Left kidney (tissue), 8 donors: ENCODE measurements around the gene LTBP2. TPM values are rescaled to one million over a fixed set of nuclear protein-coding genes. Genes with fewer than 3 reads are reported as not detected.
A peak's percentile ranks its signal among the peaks of the same experiment; 100 is the strongest.

Experiments
- DNase-seq: peaks from one replicate; pipeline ENCODE4 v3.0.0-alpha.2; 2013
- long read RNA-seq, 8 donors: transcript quantifications; one replicate each; lab custom pipeline, GENCODE V29; 2026
- polyA plus RNA-seq: library from polyadenylated mRNA; unstranded; fragments of 120-200 nt; gene quantifications from one replicate; pipeline ENCODE4 v1.2.1, GENCODE V29; 2013; ENCODE audit not compliant: insufficient read length

LTBP2 gene
- polyA plus RNA-seq = 2.3 TPM
- long read RNA-seq, donor 1 = 0 reads
- long read RNA-seq, donor 2 = 0 reads
- long read RNA-seq, donor 3, partial matches to known transcripts = 0 of 1 reads
- long read RNA-seq, donor 3, other reads (novel, unspliced or antisense) = 0 of 1 reads
- long read RNA-seq, donor 4 = 0 reads
- long read RNA-seq, donor 5 = 0 reads
- long read RNA-seq, donor 6 = 0 reads
- long read RNA-seq, donor 7, partial matches to known transcripts = 0 of 1 reads
- long read RNA-seq, donor 7, other reads (novel, unspliced or antisense) = 0 of 1 reads
- long read RNA-seq, donor 8 = 0 reads

DNA sequence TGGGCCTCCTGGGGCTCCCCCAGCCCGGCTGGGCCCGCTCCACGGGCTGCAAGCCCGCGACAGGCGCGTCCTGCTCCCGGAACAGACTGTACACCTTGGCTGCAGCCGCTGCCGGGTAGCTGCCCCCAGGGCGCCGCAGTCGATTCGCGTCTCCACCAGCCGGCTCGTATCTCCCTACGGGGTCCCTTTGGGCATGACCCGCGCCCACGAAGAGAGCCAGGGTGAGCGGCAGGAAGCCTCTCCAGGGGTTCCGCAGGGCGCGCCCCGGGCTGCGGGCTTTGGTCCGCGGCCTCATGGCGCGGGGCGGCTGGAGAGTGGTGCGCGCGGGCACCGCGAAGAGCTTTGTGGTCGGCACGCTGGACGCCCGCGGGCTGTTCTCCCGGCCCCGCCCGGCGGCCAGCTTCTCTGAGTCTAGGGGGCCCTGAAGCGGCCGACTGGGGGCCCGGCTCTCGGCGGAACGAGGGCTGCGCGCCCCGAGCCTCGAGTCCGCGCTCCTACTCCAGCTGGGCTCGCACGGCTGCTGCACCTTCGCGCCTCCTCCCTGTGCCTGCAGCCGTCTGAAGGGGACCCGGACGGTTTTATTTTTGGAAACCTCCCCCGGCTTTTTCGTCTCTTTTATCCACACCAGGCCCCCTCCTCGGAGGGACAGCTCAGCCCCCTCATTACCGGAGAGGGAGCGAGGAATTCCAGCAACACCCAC lies at the start of gene LTBP2:
TSS of gene LTBP2 (minus strand) at position 588 of the 700 bp plus-strand sequence. CDS start at position 295, 293 bp downstream.
- peak; percentile 31 for DNase-seq

DNA sequence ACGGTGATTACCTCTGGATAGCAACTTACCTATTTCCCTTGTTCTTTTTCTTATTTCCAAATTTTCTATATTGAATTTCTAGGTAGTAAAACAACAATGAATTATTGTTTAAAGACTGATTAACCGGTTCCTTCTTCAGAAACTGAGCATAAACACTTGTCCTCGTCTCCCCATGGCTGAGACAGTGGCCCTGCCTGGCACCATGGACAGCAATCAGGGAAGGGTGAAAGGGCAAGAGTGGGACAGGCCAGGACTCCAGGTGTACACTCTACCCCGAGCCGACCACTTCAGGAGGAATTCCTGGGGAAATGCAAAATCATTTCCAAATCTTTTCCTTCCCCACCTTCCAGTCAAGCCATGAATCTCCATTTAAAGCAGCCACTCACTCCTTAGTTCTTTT lies 48.8 kb upstream of the LTBP2 start:
- DNase-seq = no peak

DNA sequence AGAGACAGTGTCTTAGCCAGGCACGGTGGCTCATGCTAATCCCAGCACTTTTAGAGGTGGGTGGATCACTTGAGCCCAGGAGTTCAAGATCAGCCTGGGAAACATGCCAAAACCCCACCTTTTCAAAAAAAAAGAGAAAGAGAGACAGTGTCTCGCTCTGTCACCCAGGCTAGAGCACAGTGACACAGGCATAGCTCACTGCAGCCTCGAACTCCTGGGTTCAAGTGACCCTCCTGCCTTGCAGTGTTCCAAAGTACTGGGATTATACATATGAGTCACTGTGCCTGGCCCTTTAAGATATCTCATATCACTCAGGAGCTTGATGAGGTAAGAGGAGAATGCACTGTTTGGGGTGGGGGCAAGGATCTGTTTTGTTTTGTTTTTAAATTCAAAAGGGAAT lies 48.1 kb upstream of the LTBP2 start:
- no peak for DNase-seq

DNA sequence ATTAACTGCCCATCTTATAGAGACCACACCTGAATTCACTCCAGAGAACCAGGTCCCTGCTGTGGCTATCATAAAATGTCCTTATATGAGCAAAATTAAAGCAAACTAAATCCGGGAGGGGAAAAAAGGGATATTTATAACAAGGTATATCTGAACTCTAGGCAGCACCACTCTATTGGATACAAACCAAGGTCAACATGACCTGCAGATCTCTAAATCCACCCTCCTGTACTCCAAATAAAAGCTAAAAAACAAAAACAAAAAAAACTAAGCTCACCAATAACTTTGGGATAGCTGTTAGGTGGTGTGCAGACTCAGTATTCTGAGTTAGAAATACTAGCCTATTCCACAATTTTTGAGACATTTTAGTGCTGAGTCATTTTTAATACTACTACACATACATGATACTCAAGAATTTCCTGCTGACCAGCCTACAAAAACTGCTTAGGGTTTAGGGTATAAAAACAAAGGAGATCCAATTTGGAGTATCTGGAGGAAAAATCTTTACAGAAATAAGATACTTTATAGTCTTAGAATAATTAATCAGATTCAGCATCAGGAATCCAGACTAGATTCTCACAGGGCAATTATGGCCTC lies 46.6 kb upstream of the LTBP2 start:
- DNase-seq = no peak

DNA sequence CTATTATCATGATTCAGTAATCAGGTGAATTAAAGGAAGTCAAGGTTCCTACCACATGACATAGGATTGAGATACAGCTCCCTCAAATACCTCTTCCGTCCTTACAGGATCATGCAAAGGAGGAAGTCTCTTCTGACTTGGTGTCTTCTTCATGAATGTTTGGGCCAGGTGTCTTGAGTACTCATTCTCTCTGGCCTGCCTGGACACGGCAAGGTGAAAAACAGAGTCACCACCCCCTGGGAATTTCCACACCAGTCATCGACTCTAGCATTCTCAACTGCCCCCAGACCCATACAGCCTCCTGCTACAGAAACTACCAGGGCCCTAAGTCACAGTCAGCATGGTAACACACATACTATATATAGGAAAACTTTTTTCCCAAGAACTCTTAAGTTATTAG lies 44.9 kb upstream of the LTBP2 start:
- DNase-seq = no peak

DNA sequence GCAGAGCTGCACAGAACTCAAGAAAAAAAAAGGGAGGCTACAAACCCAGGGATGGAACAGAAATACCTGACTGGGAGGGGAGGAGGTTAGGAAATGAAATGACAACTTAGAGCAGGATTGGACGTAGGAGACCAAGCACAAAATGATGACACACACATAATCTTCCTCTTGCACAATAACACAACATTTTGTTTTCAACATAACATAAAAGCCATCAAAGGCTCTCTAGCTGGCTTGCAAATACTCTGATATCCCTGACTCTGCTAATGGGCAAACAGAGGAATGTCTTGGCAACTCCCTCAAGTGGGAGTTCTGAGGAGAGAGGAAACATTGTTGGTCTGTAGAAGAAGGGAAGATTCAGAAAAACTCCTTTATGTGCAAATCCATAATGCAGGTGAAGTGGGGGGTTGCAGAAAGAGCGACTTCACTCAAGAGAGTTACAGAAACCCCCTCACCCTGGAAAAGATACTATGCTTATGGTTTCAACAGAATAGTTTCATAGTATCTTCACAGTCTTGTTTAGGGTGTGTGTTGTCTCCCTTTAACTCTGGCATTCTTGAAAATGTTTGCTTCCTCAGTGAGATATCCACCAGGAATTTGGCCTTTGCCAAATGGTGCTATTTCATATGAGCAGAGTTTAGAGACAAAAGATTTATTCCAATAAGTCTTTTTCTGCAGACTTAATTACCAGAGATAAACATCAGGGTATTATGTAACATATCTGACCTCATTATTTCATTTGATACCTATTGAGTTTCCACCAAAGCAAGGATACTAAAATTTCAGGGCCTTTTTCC lies 43.8 kb upstream of the LTBP2 start:
- no peak for DNase-seq

DNA sequence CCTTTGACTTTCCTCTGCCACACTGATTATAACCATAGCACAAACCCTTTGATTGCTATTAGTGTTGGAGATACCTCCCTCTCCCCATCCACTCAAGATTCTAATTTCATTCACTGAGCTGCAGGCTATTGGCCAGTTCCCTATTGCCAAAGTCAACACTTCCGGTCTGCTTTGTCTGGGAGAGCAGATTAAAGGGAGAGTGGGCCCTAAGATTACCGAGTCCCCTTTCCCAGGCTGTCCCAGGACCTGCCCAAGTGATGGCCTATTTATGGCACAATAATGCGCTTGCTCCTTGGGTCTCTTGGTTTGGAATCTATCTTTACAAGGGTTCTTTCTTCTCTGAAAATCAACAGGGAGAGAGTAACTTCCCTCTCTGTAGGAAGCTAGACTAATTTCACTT lies 42.9 kb upstream of the LTBP2 start:
- DNase-seq = no peak

DNA sequence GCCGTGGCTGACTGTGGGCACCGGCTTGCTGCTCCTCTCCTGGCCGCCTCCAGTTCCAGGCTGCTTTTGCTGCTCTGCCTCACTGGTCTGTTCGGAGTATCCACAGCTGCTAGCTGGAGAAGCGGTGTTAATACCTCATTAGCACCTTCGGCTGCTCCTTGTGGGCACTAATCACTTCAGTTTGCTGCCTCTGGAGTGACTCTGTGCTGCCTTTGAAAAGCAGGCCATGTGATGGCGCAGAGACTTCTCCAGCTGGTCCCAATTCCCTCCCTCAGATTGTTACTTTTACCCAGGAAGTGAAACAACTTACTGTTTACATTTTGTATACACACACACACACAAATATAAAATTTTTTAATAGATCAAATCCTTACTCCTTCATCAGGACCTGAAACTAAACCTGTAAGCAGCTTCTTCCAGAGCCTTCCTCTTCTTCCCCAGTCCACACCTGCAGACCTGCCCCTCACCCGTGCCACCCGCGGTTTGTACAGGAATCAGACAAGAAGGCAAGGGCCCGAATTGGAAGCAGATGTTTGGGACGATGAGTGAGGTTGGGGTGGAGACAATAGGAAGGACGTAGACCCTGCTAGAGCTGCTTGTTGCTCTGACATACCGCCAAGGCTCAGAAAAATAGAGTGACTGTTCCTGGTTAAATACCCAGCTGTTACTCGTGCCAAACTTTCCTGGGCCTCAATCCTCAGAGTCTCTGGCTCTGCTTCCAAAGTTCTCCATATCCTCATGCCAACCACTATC lies 41.5 kb upstream of the LTBP2 start:
- DNase-seq = no peak

DNA sequence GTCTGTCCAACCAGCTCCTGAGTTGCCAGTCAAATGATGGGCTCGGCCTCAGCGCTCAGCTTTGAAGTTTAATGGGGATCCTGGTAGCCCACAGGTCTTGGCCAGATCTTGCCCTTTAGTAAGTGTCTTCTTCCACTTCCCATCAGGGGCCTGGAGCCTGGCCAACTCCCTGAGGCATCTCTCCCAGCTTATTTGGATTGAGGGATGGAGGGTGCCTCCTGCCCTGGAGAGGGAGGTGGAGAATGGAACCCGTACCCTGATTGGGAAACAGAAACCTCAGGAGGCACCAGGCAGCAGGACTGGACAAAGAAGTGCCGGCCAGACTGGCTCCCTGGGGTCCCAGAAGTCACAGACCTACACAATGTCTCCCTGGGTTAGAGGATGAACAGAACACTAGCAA lies 40.5 kb upstream of the LTBP2 start:
- DNase-seq = no peak

DNA sequence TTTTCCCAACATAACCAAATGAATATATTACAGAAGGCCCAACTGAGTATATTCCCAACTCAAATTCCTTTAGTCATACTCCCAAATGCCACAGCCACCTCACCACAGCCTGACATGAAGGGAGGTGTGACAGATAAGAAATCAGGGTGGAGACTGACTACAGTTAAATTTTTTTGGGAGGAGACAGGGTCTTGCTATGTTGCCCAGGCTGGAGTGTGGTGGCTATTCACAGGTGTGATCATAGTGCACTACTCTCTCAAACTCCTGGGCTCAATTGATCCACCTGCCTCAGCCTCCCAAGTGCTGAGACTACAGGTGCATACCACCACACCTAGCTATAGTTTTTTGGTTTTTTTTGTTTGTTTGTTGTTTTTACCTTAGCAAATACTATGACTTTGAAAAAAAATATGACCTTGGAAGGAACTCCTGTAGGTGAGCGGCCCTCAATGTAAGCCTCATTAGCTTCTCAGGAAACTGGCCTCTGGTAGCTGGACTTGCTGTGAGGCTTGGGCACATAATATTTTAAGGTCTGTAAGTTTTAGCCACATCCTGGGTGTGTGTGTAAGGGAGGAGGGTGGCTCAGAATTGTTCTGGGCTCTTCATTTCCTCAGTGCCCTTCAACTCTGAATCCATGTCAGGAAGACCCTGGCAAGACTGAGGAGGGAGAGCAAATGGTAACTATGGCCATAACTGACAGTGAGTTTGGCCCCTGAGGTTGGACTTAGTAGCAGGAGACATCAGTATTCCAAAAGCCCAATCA lies 39.1 kb upstream of the LTBP2 start:
- DNase-seq = no peak

DNA sequence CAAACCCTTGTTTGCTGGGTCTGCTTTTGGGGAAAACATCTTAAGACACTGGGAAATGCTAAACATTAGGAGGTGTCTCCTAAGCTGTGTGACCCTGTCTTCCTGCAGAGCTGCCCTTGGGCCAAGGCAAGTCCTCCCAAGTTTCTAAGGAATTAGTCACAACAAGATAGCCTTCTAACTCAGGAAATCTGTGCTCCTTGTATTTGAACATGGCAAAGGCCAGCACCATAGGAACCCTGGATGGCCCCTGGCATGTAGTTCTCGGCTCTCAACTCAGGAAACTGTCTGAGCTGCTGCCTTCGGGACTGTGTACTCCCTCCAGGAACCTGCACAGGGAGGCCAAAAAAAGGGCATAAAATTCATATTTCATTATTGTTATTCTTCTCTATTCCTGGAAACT lies 37.6 kb upstream of the LTBP2 start:
- no peak for DNase-seq

DNA sequence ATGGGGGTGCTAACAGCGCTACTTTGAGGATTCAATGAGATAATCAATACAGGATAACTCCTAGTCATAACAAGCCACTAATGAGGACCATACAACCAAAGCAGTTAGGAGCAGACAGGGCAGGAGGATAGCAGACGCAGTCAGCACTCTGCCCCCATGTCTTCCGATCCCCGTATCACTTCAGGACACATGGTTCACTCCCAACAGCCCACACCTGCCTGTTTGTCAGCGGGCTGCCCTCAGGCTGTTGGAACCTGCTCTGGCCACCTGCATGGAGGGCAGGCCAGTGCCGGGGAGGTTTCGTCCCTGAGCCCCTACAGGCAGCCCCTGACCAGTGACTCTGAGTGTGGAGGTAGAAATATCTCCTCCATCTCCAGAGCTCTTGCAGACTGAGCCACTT lies 37.1 kb upstream of the LTBP2 start:
- no peak for DNase-seq

DNA sequence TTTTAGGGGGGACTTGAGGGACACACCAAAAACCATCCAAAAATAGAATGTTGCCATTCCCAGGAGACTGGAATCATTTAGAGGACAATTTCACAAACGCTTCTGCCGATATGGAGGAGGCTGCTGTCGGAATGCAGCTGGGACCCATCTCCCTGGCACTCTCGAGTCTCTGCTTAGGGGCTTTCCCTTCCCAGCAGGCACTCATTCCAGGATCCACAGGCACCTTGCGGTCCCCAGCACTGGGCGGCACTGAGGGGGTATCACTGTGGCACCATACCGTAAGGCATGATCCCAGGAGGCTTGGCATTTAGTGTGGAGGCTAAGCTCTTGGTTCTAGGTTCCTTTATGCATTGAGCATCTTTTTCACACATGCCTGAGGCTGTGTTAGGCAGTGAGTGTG lies 36.6 kb upstream of the LTBP2 start:
- no peak for DNase-seq

DNA sequence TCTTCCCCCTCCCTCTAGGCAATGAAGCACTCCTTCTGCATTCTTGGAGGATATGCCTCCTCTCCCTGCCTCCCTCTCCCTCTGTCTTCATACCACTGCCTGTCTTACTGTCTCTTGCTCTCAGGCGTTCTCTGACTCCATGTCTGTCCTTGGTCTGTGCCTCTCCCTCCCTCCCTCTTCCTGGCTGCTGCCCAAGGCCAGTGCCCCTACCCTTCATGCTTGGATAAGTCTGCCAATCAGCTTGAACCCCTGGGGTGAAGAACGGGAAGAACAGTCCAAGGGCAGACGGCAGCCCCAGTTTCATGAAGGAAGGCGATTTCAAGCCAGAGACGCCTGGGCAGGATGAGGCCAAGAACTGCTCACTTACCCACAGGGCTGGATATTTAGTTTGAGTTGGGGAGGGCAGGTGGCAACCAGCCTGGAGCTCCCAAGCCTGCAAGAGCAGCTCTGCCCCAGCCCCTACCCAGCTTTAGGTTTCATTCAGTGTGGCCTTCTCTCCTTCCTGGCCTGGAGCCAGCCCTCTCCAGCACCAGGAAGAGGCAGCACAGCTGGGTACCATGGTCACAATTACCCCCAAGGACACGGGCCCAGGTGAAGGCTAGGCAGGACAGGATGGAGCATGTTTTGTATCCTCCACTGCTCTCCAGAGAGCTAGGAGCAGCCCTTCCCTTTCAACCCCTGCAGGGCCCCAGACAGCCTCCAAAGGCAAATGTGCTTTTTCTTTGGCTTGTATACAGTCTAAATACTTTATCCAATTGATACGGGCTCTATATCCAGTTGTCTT lies 35.8 kb upstream of the LTBP2 start:
- no peak for DNase-seq

DNA sequence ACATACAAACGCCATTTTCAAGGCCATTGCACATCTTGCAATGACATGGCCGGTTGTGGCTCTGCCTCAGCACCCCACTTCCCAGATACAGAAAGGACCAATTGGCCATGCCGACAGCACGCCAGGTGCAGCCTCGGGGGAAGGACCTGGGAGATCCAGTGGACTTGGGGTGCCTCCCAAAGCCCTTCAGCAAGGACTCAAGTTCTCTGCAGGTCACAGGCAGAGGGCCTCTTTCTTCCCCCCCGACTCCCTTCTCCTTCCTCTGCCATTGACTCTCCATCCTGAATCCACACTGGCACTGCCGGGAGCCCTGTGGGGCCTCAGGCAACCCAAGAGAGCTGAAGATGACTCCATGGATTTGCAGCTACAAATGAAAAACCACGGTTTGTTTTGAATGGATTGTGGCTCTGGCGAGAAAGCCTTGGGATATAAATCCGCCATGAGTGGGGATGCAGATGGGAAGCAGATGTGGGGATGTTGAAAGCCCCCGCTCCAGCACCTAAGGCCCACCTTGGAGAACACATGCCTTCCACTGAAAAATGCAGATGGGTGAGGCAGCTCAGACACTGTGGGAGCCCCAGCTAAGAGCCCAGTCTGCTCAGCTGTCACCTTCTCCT lies 35.1 kb upstream of the LTBP2 start:
- no peak for DNase-seq

DNA sequence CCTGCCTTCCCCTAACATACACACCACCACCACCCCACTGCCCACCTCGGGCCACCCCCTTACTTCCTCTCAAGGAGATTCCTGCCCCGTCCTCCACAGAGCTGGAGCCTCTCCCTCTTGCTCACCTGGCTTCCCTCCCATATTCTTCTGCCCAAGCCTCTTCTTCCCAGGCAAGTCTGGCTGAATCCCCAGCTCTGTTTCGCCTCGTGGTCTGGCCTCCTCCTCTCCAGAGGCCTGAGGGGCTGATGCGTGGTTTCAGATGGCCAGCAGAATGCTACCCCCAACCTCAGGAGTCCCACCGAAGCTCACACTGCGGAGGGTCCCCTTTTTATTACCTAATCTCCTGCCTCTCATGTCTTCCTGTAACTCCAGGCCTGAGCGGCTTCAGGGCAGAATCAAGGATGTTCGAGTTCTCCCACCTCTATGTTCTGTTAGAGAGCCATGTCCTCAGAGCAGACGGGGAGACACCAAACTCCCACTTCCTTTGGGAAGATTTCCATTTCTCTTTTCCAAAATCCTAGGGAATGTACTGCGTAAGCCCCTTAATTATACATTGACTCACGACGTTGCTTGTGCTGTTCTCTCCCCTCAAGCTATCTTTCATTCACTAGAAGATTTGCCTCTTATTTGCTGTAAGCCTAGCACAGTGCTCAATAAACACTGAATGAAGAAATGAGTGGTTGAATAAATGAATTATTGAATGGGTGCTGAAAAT lies 33.9 kb upstream of the LTBP2 start:
- no peak for DNase-seq

DNA sequence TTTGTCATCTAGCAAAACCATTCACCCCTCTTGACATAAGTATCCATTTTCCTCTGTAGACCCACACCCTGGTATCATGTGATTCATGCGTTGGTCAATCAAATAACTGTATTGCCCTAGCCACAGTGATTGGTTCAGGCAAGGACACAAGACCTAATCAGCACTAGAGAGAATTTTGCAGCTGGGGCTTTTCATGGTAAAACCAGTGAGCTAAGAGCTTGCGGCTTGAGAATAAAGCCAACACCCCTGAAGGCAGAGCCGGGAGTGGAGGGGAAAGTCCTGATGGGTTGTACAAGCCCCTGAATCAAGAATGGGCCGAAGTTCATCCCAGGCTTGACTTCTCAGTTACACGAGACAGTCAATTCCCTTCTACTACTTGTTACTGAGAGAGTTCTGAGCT lies 33.2 kb upstream of the LTBP2 start:
- DNase-seq = no peak

DNA sequence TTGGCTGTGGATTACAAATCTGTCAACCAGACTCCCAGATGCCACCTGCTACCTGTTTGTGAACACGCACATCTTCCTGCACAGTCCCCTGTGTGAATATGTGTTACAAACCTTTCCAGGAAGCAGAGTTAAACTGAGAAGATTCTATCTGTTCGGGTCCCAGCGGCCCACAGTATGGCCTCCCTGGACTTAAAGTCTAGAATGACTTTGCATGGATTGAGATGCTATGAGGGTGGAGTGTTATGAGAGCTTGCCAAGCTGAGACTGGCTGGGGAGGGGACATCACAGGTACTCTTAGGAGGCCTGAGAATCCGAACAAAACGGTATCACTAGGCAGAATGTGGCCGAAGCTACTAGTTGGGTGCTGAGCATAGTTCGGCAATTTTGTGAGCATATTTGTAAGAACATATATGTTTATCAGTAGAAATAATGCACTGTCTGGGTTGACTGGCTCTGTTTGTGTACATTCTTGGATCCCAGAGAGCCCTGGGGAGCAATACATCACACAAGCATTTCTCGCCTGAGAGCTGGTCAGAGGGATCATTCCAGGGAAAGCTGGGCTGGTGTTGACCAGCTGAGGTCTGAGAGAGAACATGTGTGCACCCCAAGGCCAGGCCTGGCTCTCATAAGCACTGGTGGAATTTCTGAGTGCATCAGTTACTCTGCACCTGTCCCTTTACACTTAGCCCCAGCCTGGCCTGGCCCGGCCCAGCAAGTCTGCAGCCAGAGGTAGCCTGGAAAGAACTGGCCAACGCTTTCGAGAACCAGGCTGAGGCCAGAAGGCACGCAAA lies 29.8 kb upstream of the LTBP2 start:
- no peak for DNase-seq
